Activated CD8-positive, alpha-beta memory T cell treated with anti-CD3 and anti-CD28 coated beads for 4 hours (primary cell): ENCODE measurements around the gene CORO7.
"Not testable (repeated sequence)": the region's sequence is repeated elsewhere in the genome, so short reads cannot be mapped to it uniquely, and the experiment has no call there.

ENCODE experiments used
- DNase-seq, 2 donors: peaks; one replicate each; pipeline ENCODE4 v3.0.0-alpha.2; 2020; ENCODE audit warnings: low read depth in 2 of 2

The CORO7 gene

GRCh38 chr16:4402439-4403132, 13.8 kb downstream of the CORO7 start:
- DNase-seq = peak; percentile 41 to 45

GRCh38 chr16:4401510-4401909, 14.9 kb downstream of the CORO7 start:
- no peak for DNase-seq

GRCh38 chr16:4401094-4401501, 15.3 kb downstream of the CORO7 start:
- DNase-seq = no peak

- DNase-seq = no peak
These were observed 17.2 kb downstream of the CORO7 start for GRCh38 chr16:4399001-4399730.

GRCh38 chr16:4395055-4395726, 21.2 kb downstream of the CORO7 start:
- no peak for DNase-seq

GRCh38 chr16:4393850-4394249, 22.5 kb downstream of the CORO7 start:
- not testable (repeated sequence) for DNase-seq

- no peak for DNase-seq
These were observed 23.2 kb downstream of the CORO7 start for GRCh38 chr16:4393240-4393600.

- DNase-seq = no peak
These were observed 23.8 kb downstream of the CORO7 start for GRCh38 chr16:4392382-4393239.

- DNase-seq = no peak
These were observed 24.6 kb downstream of the CORO7 start for GRCh38 chr16:4391631-4392381.

GRCh38 chr16:4390266-4391260, 25.8 kb downstream of the CORO7 start:
- no peak for DNase-seq

- DNase-seq = no peak
These were observed 27.1 kb downstream of the CORO7 start for GRCh38 chr16:4389051-4389955.

- no peak for DNase-seq
These were observed 27.9 kb downstream of the CORO7 start for GRCh38 chr16:4388271-4389021.

- no peak for DNase-seq
These were observed 28.6 kb downstream of the CORO7 start for GRCh38 chr16:4387781-4388180.

- DNase-seq = no peak
These were observed 29.3 kb downstream of the CORO7 start for GRCh38 chr16:4386951-4387565.

GRCh38 chr16:4386451-4386805, 30.0 kb downstream of the CORO7 start:
- DNase-seq = no peak

- no peak for DNase-seq
These were observed 30.5 kb downstream of the CORO7 start for GRCh38 chr16:4385789-4386450.

GRCh38 chr16:4385066-4385788, 31.2 kb downstream of the CORO7 start:
- no peak for DNase-seq
